ENCODE measurements around the gene ESR2.
"Not testable (repeated sequence)": the region's sequence is repeated elsewhere in the genome, so short reads cannot be mapped to it uniquely, and the experiment has no call there.

The ESR2 gene

DNA sequence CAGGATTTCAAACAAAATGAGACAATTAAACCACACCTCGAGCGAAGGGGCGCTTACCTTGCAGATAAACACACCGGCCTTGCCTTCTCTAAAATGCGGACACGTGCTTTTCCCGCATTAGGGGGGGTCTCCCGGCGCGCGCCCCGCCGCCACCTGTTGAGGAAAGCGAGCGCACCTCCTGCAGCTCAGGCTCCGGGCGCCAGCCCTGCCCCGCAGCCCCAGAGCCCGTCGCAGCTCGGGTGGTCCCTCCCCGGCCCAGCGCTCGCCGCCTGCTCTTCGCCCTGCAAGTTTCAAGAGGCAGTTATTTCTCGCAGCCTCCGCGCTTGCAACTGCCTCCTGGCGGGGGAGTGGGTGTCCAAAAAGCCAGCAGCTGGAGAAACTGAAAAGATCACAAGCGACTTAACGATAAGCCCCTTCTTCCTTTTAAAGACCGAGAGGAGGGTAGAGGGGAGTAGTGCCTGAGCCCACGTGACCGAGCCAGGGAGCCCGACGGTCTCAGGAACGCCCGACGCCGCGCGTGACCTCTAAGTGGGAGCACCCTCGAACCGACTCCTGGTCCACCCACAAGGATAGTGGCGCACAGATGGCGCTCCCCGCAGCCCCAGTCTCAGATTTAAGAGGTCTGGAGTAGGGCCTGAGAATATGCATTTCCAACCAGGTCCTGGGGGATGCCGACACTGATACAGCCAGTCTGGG is at the start of gene ESR2:
ESR2 (minus strand) TSS at position 396 of the 696 bp plus-strand sequence. CDS start 11,386 bp downstream, outside the sequence.
- peak; percentile 17 for DNase-seq

DNA sequence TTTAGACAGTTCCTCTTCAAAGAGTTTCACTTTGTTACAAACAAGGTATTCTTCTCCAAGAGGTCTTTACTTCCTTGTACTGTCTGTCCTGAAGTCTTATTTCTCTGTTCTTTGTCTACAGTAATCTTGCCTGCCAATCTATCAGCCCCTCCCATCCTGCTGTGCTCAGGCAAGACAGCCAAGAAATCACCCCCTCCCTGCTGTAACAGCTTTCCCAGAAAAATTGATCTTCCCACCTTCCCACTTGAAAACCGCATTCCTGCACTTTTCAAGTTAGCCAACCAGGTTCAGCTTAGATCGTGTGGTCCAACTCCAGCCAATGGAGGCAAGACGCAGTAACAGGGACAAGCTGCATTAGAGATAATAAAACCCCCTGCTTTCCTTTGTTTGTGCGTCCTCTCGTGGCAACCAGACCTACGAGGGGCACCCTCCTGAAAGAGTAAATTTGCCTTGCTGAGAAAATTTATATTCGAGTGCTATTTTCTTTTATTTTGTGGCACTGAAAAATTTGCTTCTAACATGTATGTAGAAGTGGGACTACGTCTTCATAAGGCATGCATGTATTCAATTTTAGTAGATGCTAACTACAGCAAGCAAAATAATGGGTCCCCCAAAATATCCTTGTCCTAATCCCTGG is 46.5 kb upstream of the ESR2 start:
- DNase-seq = no peak

DNA sequence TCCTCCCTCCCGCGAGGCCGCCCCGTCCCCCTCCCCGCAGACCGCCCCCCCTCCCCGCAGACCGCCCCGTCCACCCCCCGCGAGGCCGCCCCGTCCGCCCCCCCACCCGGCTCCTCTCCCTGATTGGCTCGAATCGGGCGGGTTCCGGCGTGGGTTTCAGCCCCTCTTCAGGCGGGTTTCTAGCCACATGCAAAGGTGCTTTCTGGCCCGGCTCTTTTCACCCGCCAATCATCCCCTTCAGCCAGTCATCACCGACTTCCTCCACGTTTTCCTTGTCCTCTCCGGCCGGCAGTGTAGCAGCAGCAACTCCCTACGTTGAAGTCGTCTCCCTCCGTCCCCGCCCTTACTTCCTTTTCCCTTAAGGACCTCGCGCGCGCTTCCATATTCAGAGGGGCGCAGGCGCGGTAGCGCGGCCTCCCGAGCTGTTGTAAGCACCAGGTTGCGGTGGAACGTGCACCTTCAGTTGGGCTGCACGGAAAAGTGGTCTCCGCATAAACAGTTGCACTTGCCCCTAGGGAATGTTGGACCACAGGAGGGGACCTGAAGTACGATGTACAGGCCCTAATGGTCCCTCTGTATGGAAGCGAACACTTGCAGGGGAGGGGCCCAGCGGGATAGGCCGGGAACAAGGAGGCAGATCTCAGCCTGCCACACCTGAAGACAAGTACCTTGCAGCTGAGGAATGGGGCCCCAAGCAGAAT is 44.6 kb upstream of the ESR2 start:
- DNase-seq = peak; percentile 90

DNA sequence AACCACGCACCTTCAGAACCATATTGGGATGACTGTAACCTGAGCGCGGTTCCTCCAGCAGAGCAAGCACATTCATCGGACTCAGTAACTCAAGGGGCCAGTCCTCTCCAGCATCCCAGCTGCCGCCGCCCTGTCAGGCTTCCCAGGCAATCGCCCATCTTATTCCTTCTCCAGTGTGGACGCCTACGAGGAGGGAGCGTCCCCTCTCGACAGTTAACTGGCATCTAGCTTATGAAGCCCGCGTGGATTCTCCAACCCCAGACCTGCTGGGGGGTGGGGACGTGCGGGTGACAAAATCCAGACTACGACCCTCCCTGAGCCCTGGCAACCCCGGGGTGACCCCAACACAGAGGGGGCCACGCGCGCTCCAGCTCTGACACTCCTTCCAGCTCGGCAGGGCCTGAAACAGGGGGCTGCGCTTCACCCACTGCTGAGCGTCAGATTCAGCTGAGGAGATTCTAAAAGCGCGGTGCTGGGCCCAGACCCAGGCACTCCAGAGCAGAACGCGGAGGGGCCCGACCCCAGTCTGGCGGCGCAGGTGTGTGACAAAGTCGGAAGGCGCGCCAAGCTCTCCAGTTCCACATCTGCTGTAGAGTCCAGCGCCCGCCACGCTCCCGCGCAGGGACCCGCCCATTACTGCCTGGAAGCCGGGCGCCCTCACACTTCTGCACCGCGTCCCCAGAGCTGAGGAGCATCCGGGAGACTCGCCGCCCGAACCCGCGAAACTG is 43.9 kb upstream of the ESR2 start:
- no peak for DNase-seq

DNA sequence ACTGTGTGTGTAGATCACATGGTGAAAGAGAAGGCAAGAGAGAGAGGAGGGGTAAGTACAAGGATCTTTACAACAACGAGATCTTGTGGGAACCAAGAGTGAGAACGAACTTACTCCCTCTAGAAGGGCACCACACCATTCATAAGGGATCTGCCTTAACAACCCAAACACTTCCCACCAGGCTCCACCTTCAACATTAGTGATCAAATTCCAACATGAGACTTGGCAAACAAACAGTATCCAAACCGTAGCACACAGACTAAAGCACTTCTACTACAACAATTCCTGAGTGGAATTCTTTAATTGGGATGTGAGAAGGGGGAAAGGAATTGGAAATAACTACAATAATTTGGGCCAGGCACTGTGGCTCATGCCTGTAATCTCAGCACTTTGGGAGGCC is 35.0 kb upstream of the ESR2 start:
- no peak for DNase-seq

DNA sequence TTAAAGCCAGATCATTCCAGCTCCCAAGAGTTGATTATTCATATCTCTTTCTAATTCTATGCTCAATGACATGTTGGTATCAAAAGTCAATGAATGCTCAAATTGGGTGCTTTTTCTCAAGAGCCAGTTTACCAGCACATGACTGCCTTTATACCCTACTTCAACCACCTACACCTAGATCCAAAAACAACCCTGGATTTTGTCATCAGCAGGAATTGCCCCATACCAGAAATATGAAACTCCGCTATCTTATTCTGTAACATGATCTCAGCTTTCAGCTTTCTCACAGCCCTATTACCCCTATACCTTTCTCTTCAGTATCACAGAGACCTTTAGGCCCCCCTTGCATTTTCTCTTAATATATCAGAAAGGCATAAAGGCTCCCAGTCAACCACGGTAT is 32.3 kb upstream of the ESR2 start:
- DNase-seq = no peak

DNA sequence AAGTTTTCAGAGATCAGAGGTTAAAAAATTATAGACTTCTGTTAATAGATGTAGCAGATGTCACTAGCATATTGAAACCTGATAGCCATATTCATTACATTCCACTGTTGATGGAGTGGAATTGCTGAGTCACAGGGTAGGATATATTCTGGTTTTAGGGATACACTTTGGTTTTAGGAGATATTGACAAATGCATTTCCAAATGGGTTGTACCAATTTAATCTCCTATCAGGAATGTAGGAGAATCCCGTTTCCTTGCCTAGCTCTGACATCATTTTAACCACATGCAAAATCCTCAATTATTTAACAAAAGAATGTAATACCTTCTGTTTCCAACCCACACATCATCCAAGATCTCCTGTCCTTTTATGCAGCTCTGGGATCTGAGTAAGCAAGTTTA is 30.7 kb upstream of the ESR2 start:
- DNase-seq = no peak

DNA sequence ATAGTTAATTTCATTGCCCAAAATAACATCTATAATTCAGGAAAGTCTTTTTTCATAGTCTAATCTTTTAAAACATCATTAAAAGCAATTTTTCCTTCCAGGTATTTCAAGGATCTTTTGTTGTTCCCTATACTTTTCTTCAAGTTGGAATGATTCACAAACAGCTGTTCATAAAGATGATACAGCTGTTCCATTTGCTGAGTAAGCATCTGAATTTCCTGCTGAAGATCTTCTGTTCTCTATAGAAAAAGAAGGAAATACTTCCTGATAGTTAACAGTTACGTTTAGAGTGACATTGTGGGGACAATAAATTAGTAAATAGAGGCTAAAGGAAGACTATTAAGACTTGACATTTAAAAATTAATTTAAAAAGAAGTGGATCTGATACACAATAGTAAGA is 30.3 kb upstream of the ESR2 start:
- no peak for DNase-seq

DNA sequence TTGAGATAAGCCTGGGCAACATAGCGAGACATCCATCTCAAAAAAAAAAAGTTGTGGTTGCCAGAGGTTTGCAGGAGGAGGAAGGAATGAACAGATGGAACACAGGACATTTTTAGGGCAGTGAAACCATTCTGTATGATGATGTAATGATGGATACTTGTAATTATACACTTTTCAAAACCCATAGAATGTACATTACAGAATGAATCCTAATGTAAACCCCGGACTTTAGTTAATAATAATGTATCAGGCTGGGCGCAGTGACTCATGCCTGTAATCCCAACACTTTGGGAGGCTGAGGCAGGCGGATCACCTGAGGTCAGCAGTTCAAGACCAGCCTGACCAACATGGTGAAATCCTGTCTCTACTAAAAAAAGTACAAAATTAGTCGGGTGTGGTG is 26.2 kb upstream of the ESR2 start:
- DNase-seq = not testable (repeated sequence)

DNA sequence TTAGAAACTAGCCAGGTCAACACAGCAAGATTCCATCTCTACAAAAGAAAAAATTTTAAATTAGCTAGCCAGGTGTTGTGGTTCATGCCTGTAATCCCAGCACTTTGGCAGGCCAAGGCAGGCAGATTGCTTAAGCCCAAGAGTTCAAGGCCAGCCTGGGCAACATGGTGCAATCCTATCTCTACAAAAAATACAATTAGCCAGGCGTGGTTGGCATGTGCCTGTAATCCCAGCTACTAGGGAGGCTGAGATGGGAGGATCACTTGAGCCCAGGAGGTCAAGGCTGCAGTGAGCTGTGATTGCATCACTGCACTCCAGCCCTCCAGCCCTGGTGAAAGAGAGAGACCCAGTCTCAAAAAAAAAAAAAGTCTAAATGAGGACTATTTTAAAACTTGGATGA is 24.5 kb upstream of the ESR2 start:
- not testable (repeated sequence) for DNase-seq

DNA sequence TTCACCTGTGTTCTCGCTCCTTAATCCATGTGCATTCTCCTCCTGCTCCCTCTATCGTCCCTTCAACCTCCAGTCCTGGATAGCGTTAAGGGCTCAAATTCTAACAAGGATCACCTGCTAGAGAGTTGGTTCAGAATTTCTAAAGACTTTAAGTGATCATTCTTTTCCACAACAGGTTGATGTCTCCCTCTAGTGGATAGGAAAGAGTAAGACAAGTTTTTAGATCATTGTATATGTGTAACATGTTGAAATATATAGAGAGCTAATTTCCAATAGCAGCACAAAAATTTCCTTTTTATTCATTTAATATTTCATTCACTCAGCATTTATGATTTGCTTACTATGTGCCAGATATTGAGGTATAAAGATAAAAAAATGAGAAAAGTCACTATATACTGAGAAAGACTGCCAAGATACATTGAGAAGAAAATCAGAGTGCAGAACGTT is 9.3 kb upstream of the ESR2 start:
- no peak for DNase-seq

DNA sequence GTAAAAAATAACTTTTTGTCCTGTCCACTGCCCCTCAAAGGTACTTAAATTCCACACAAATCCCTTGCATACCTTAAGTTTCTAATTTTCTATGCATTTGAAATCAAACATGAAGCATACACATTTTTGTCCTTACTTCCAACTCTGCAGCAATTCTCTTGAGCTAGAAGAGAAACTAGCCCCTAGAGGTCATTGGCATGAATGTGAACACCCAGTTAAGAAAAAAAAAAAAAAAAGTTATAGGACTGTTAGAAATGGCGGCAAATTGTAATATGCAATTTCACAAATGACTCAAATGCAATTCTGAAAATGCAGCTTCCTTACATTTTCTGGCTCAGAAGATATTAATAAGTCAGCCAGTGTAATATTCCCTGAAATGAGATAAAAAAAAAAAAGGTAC is 4.6 kb upstream of the ESR2 start:
- DNase-seq = no peak

DNA sequence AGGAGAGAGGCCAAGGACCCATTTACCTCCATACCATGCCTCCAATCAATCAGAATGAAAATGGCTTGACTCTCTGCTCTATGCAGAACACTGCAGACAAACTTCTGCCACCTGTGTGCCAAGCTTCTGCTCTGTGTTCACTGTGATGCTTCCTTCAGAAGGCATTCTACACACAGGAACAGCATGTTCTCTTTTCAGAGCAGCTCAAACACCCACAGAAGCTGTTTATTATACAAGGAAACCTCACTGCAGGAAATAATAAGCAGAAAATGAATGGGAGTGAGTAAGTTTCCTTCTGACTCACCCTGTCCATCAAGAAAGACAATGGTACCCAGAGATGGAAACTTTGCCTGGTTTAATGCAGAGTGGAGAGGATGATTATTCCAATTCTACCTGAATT is 2.4 kb upstream of the ESR2 start:
- DNase-seq = no peak

DNA sequence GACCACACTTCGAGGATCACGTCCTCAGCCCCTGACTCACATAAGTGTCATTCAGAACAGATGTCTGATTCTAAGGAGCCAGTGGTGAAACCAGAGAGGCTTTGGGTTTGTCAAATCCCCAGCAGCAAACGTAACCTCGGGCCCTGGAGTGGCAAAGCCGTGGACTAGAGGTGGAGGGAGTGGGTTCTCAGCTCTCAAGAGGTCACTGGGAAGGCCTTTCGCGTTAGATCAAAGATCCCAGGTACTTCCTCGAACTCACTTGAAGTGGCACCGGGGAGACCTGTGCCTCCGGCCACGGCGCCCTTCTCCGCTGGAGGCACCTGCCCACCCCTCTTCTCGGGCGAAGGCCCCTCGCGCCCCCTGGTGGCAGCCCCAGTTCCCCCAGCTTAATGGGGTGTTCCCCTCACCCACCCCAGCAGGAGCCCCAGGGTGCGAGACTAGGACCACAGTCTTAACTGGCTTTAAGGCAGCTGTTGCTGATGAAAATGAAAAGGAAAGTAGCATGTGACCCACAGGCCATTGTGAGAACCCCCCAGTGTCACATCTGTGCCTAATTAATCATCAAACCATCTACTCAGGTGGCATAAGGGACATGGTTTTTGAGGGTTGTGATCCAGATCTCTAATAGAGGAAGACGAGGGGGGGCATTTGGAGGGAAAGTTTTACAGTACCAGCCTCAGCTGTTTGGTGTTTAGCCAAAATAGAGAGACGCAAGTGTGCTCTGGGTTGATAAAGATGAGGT is 672 bp upstream of the ESR2 start:
- DNase-seq = peak; percentile 82

DNA sequence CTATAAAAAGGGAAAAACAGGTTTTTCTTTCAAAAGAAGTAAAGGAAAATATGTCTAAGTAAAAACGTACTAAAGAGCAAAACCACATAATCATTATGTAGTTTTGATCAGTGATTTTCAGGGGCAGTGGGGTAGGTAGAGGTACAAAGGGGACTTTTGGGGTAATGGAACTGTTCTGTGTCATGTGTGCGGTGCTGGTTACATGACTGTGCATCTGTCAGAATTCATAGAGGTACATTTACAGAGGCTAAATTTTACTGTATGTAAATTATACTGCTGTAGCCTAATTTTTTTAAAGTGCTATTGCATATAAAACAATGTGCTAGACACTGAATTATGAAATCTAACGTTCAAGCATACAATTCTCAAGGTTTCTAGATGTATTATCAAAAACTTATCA is 2.0 kb downstream of the ESR2 start:
- DNase-seq = no peak

DNA sequence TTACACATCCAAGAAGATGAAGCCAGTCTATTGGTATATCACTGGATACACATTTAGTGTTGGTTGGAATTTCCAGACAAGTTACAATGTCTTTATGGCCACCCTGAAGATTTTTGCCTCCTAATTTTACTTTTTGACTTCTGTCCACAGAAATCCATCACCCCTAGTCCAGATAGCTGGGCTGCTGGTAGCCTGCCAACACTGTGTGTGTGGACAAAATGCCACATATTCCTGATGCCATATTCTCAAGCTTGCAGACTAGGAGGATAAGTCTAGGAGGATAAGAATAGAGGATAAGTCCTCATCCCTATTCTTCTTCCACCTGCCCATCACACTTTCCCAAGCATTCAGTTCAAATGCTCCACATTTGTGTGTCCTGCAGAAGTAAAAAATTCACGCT is 4.6 kb downstream of the ESR2 start:
- no peak for DNase-seq

DNA sequence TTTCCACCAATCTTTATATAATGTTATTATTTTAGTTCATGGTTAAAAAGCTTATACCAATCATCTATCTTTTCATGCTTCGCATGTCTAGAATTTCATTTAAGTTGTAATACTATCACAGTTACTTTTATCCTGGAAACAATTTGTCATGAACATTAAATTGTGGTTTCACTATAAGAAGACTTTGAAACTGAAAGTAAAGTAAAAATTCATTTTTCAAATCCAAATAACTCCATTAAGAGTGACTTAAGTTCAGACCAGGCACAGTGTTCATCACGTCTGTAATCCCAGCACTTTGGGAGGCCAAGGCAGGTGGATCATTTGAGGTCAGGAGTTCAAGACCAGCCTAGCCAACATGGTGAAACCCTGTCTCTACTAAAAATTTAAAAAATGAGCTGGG is 12.4 kb downstream of the ESR2 start:
- DNase-seq = no peak

DNA sequence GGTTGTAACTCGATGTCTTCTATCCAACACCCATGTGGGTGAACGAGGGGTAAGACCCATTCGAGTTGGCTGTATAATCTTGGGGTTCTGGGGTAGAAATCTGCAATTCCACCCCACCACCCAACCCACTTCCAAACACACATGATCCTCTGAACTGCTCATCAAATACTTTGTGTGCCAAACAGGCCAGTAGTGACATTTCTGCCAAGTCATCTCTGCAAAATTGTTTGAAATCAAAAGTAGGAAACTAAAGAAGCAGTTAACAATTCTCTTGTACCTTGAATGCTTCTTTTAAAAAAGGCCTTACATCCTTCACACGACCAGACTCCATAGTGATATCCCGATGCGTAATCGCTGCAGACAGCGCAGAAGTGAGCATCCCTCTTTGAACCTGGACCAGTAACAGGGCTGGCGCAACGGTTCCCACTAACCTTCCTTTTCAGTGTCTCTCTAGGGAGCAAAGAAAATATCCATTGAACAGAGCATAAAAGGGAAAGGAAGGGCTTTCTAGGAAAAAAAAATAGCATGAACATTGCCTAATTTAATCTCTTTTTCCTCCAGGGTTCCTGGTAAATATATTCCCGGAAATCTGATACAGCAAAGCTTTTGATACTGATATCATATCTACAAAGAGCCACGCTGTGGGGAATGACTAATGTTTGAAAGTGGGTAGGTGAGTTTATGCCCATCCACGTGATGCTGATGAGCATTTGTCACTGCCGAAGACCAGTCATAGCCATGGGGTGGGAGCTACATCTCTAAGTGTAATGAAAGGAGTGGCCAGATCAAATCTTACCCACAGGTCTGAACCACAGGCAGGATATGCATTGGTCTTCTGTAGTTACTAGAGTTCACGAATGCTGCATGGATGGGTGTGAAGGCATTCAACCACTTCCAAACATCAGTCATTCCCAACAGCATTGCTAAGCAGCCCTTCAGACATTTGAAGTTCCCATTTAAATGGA is 14.2 kb downstream of the ESR2 start:
- DNase-seq = peak; percentile 14

DNA sequence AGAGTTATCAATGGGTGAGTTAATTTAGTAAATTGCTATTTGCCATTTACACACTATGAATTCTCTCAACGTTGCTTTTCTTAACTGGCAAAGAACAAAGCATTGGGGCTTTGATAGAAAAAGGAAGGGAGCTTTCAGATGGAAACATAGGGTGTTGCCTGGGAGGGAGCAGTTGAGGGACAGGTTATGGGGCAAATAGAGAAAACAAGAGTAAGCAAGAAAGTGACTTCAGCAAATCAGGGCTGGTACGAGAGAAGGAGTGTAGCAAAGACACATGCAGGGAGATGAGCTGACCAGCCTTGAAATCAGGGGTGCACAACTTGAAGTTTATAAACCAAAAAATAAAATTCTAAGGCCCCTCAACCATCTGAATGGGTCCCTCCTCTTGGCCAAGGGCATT is 15.7 kb downstream of the ESR2 start:
- no peak for DNase-seq

DNA sequence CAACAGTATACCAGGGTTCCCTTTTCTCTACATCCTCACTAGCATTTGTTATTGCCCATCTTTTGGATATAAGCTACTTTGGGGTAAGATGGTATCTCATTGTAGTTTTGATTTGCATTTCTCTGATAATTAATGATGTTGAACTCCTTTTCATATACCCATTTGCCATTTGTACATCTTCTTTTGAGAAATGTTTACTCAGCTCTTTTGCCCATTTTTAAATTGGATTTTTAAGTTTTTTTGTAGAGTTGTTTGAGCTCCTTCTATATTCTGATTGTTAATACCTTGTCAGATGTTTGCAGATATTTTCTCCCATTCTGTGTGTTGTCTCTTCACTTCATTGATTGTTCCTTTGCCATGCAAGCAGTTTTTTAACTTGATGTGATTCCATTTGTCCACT is 22.2 kb downstream of the ESR2 start:
- no peak for DNase-seq

DNA sequence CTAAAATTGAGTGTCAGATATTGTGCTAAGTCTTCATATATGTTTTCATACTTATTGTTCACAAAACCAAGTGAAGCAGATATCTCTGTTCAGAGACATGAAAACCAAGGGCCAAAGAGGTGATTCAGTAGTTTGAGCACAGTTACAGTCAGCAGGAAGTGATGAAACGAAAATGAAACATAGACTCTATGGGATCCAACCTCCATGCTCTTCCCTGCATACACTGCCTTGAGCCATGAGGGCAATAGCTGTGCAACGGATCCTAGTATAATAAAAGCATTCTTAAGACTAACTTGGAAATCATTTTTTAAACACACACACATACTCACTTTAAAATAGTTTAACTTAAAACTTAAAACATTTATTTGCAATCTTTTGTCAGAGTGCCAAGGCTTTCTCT is 27.9 kb downstream of the ESR2 start:
- DNase-seq = no peak

DNA sequence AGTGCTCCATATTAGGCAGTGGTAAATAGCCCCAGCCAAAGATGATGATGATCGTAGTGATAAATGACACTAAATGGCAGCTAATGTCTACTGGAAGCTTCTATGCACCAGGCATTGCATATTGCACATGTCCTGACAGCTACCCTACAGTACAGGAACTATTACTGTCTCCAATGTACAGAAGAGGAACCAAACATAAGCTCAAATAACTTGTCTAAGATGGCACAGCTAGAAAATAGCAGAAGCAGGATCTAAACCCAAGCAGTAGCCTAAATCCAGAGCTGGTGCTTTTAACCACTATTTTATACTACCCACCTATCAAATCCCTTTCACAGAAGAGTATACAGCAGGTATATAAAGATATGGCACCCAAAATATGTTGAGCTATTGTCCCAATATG is 28.9 kb downstream of the ESR2 start:
- no peak for DNase-seq

Measured in stimulated activated naive CD4-positive, alpha-beta T cell treated with Interleukin-2 at 50 U/mL for 16 hours (primary cell).